SU-DHL-6 (cell line): ENCODE measurements around the gene ANKHD1.

Source experiments
- H2AFZ ChIP-seq: fragments of 200-600 bp; sonication (generic); 2 replicates; pipeline ENCODE4 v1.6.1; 2014; ENCODE audit warnings: low read depth, mild to moderate bottlenecking, moderate library complexity, mixed read lengths, antibody characterized with exemption, low read length; ENCODE audit not compliant: severe bottlenecking
- H3F3A ChIP-seq: fragments of 200-600 bp; shearing (Covaris generic); 2 replicates; pipeline ENCODE4 v1.6.0; 2016; ENCODE audit warnings: antibody characterized with exemption, mild to moderate bottlenecking; ENCODE audit not compliant: insufficient read depth
- H3K27ac ChIP-seq: fragments of 200-600 bp; sonication (generic); 2 replicates; pipeline ENCODE4 v1.5.1; 2016; ENCODE audit warnings: low read depth, mild to moderate bottlenecking, low read length, moderate library complexity, mixed read lengths
- H3K27me3 ChIP-seq: fragments of 200-600 bp; sonication (generic), shearing (Covaris generic); 2 replicates; pipeline ENCODE4 v1.6.0; 2014; ENCODE audit warnings: mild to moderate bottlenecking, low read length
- H3K36me3 ChIP-seq: fragments of 200-600 bp; sonication (generic); 2 replicates; pipeline ENCODE4 v1.6.1; 2014; ENCODE audit warnings: mild to moderate bottlenecking, low read length, mixed read lengths
- H3K4me2 ChIP-seq: fragments of 300-600, 200-600 bp; shearing (Covaris generic), sonication (generic); 2 replicates; pipeline ENCODE4 v1.6.0; 2014; ENCODE audit warnings: low read length, low read depth, mild to moderate bottlenecking; ENCODE audit not compliant: poor library complexity, severe bottlenecking
- H3K4me3 ChIP-seq: fragments of 200-600 bp; sonication (generic); 2 replicates; pipeline ENCODE4 v1.5.1; 2014; ENCODE audit warnings: antibody characterized with exemption, low read length, mild to moderate bottlenecking, mixed read lengths; ENCODE audit not compliant: insufficient read depth, poor library complexity, severe bottlenecking
- H3K79me2 ChIP-seq: fragments of 200-600 bp; sonication (generic); 2 replicates; pipeline ENCODE4 v1.6.1; 2014; ENCODE audit warnings: mild to moderate bottlenecking, low read length, moderate library complexity; ENCODE audit not compliant: insufficient read depth
- H3K9ac ChIP-seq: fragments of 200-600 bp; sonication (generic); 2 replicates; pipeline ENCODE4 v1.7.0; 2014; ENCODE audit warnings: mild to moderate bottlenecking, low read length
- H3K9me2 ChIP-seq: fragments of 200-600 bp; sonication (generic); replicated peaks from 2 replicates; pipeline ENCODE4 v1.6.1; 2014; ENCODE audit warnings: low read length; ENCODE audit not compliant: insufficient read depth
- H3K9me3 ChIP-seq: fragments of 200-600 bp; sonication (generic); 2 replicates; pipeline ENCODE4 v1.6.1; 2014; ENCODE audit warnings: low read length, mixed read lengths; ENCODE audit not compliant: insufficient read depth
- H4K20me1 ChIP-seq: fragments of 200-600 bp; sonication (generic); 2 replicates; pipeline ENCODE4 v1.6.1; 2014; ENCODE audit warnings: low read depth, mild to moderate bottlenecking, antibody characterized with exemption, low read length, moderate library complexity, mixed read lengths
- CTCF ChIP-seq: fragments of 200-600 bp; sonication (generic); IDR thresholded peaks from one replicate; pipeline ENCODE4 v1.5.1; 2017; ENCODE audit warnings: antibody characterized with exemption, mild to moderate bottlenecking, low read length, moderate library complexity; ENCODE audit not compliant: insufficient read depth, poor library complexity, severe bottlenecking
- EZH2phosphoT487 ChIP-seq: fragments of 200-600 bp; sonication (generic), shearing (Covaris generic); conservative IDR thresholded peaks from 2 replicates; pipeline ENCODE4 v1.6.1; 2018; ENCODE audit warnings: mild to moderate bottlenecking, antibody characterized with exemption, low read length, moderate library complexity, mixed read lengths

Gene ANKHD1

DNA sequence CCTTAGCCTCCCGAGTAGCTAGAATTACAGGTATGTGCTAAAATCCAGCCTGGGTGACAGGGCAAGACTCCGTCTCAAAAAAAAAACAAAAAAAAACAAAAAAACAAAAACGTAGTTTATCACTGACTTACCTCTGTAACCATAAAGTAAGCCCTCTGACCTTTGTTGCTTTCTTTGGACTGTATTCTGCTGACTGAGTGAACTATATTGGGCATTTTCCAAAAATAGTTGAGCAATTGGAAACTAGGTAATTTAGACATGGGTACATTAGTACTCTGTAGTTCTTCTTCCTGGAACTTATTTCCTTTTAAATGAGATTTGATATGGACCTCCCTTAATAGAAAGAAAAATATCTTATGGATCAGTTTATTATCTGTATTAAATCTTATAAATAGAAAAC lies 66.6 kb downstream of the ANKHD1 start:
- Histone ChIP-seq H3K9me2 (no peaks in the 10 kb centered on the region), H3K9me3 (no peaks in the 10 kb centered on the region), H2AFZ (no peak overlapping the region), H3K27me3 (no peaks in the 10 kb centered on the region), H3K4me2 (no peak overlapping the region), H3F3A (peaks cover 7% of the 10 kb centered on the region; the same call in 1 of the 2 replicates), H3K79me2 (no peaks in the 10 kb centered on the region), H4K20me1 (no peaks in the 10 kb centered on the region), H3K4me3 (no peak overlapping the region), H3K36me3 (peaks cover 33% of the 10 kb centered on the region), H3K9ac (no peak overlapping the region), H3K27ac (no peak overlapping the region)
- no peak for TF ChIP-seq CTCF
- TF ChIP-seq EZH2phosphoT487 = no peak

- Histone ChIP-seq H3K36me3 (peaks cover 39% of the 10 kb centered on the region), H3K4me2 (no peak overlapping the region), H3K9ac (no peak overlapping the region), H3K79me2 (no peaks in the 10 kb centered on the region), H3F3A (peaks cover 4% of the 10 kb centered on the region; the same call in 1 of the 2 replicates), H3K4me3 (no peak overlapping the region), H3K27me3 (no peaks in the 10 kb centered on the region), H2AFZ (no peak overlapping the region), H4K20me1 (no peaks in the 10 kb centered on the region), H3K9me3 (no peaks in the 10 kb centered on the region), H3K9me2 (no peaks in the 10 kb centered on the region), H3K27ac (no peak overlapping the region)
- no peak for TF ChIP-seq CTCF
- no peak for TF ChIP-seq EZH2phosphoT487
These were observed 67.6 kb downstream of the ANKHD1 start for GRCh38 chr5:140469259-140469658.

- H3K4me2 ChIP-seq = no peak overlapping the region
- H3F3A ChIP-seq = peaks cover 17% of the 10 kb centered on the region; the same call in 1 of the 2 replicates
- H2AFZ ChIP-seq = no peak overlapping the region
- no peak overlapping the region for H3K9ac ChIP-seq
- peaks cover 41% of the 10 kb centered on the region for H3K36me3 ChIP-seq
- no peaks in the 10 kb centered on the region for H3K9me3 ChIP-seq
- no peak overlapping the region for H3K27ac ChIP-seq
- TF ChIP-seq EZH2phosphoT487 (no peak), CTCF (no peak)
- H3K9me2 ChIP-seq = no peaks in the 10 kb centered on the region
- no peaks in the 10 kb centered on the region for H3K79me2 ChIP-seq
- H3K27me3 ChIP-seq = no peaks in the 10 kb centered on the region
- no peak overlapping the region for H3K4me3 ChIP-seq
- no peaks in the 10 kb centered on the region for H4K20me1 ChIP-seq
These were observed 78.8 kb downstream of the ANKHD1 start for GRCh38 chr5:140480310-140481014.
